A549 (cell line): ENCODE measurements around the gene TCF12. TPM values are rescaled to one million over a fixed set of nuclear protein-coding genes. Genes with fewer than 3 reads are reported as not detected.

ENCODE experiments used
- ATAC-seq, 2 experiments: fragments of 200-7000 bp in 1 of 2; fragments of >200 bp in 1 of 2; cut with Nextera tagmentation in 1 of 2; cut with Tn5 transposase in 1 of 2; 3 replicates each; pipeline versions ENCODE4 v1.8.0 to v1.9.1; 2018 to 2020; ENCODE audit warnings: mild to moderate bottlenecking in 1 of 2, moderate library complexity in 1 of 2
- CTCF ChIA-PET: fragments of 300-600 bp; sonication (Branson Sonifier 250); formaldehyde crosslinking; extraction: SDS; loops from one replicate; lab custom pipeline; 2021; ENCODE audit warnings: antibody characterized with exemption, inconsistent platforms; lab: Yijun Ruan, JAX
- POLR2A ChIA-PET: fragments of 350-600 bp; formaldehyde crosslinking; extraction: SDS; loops from one replicate; lab custom pipeline; 2021; ENCODE audit warnings: antibody characterized with exemption, inconsistent platforms; lab: Yijun Ruan, JAX
- DNase-seq, 2 experiments: peaks; one replicate each; pipeline versions ENCODE4 v3.0.0 to v3.0.0-alpha.2; 2011 to 2016; ENCODE audit warnings: low read depth in 1 of 2, low spot score in 1 of 2
- FAIRE-seq: peaks from 2 replicates; lab custom pipeline; 2011; peaks lifted over from hg19 to GRCh38; lab: Jason Lieb, UNC
- H3K27ac ChIP-seq, 2 experiments: fragments of >200 bp; sonication (Bioruptor Twin); formaldehyde crosslinking; 3 replicates each; pipeline ENCODE4 v1.5.1; 2016 to 2017
- H3K4me1 ChIP-seq: fragments of >200 bp; sonication (Bioruptor Twin); formaldehyde crosslinking; 3 replicates; pipeline ENCODE4 v1.6.1; 2016
- H3K4me2 ChIP-seq: fragments of >200 bp; sonication (Bioruptor Twin); formaldehyde crosslinking; 3 replicates; pipeline ENCODE4 v1.6.1; 2016
- H3K4me3 ChIP-seq: fragments of >200 bp; sonication (Bioruptor Twin); formaldehyde crosslinking; 3 replicates; pipeline ENCODE4 v1.5.1; 2016
- H3K9me3 ChIP-seq: fragments of >200 bp; sonication (Bioruptor Twin); formaldehyde crosslinking; 3 replicates; pipeline ENCODE4 v1.6.1; 2016
- CBX8 ChIP-seq: fragments of 200-600 bp; sonication (generic); IDR thresholded peaks from 2 replicates; pipeline ENCODE4 v1.6.1; 2016
- CEBPB ChIP-seq, 2 experiments: fragments of >200 bp in 1 of 2; sonication (Bioruptor Twin) in 1 of 2; formaldehyde crosslinking in 1 of 2; IDR thresholded peaks; 2 replicates each; pipeline ENCODE4 v1.6.1; 2012 to 2016
- EHMT2 ChIP-seq: fragments of 200-600 bp; sonication (generic); IDR thresholded peaks from 2 replicates; pipeline ENCODE4 v1.6.1; 2016; ENCODE audit warnings: antibody characterized with exemption, low read depth, mild to moderate bottlenecking, moderate library complexity
- ELK1 ChIP-seq: fragments of 150-350 bp; IDR thresholded peaks from 2 replicates; pipeline ENCODE4 v1.6.1; 2014; ENCODE audit warnings: low read depth, mild to moderate bottlenecking, low read length
- EP300 ChIP-seq, 2 experiments: fragments of >200 bp; sonication (Bioruptor Twin); formaldehyde crosslinking; IDR thresholded peaks; 2 replicates in 1 of 2; 3 replicates in 1 of 2; pipeline ENCODE4 v1.6.1; 2016 to 2017
- ESRRA ChIP-seq: fragments of 150-350 bp; IDR thresholded peaks from 2 replicates; pipeline ENCODE4 v1.6.1; 2014; ENCODE audit warnings: mild to moderate bottlenecking, low read length, borderline replicate concordance
- FOSB ChIP-seq: fragments of 250-450 bp; sonication (Bioruptor Pico); IDR thresholded peaks from 2 replicates; pipeline ENCODE4 v1.5.0; 2020; ENCODE audit warnings: mild to moderate bottlenecking, moderate library complexity
- GATA3 ChIP-seq: IDR thresholded peaks from 2 replicates; pipeline ENCODE4 v1.6.1; 2012; ENCODE audit warnings: borderline replicate concordance
- HDAC2 ChIP-seq: fragments of 200-600 bp; sonication (generic); IDR thresholded peaks from 2 replicates; pipeline ENCODE4 v1.6.1; 2016
- HEYL ChIP-seq: fragments of 250-450 bp; sonication (Bioruptor Pico); IDR thresholded peaks from 2 replicates; pipeline ENCODE4 v1.8.0; 2021; ENCODE audit warnings: mild to moderate bottlenecking, moderate library complexity
- HMGXB4 ChIP-seq: fragments of 250-450 bp; sonication (Bioruptor Pico); IDR thresholded peaks from 2 replicates; pipeline ENCODE4 v1.5.0; 2021; ENCODE audit warnings: mild to moderate bottlenecking, moderate library complexity, borderline replicate concordance
- HOXB5 ChIP-seq: fragments of 250-450 bp; sonication (Bioruptor Pico); IDR thresholded peaks from 2 replicates; pipeline ENCODE4 v1.5.0; 2020; ENCODE audit warnings: mild to moderate bottlenecking, moderate library complexity
- JUN ChIP-seq, 2 experiments: fragments of >200 bp; sonication (Bioruptor Twin); formaldehyde crosslinking; IDR thresholded peaks; 2 replicates in 1 of 2; 3 replicates in 1 of 2; pipeline ENCODE4 v1.6.1; 2016 to 2017
- KDM5A ChIP-seq: fragments of 200-600 bp; sonication (generic); IDR thresholded peaks from 2 replicates; pipeline ENCODE4 v1.6.1; 2016; ENCODE audit warnings: antibody characterized with exemption, mild to moderate bottlenecking
- MAFK ChIP-seq: fragments of 450-650 bp; IDR thresholded peaks from 2 replicates; pipeline ENCODE4 v1.6.1; 2014; ENCODE audit not compliant: partially characterized antibody
- MAZ ChIP-seq: fragments of 150-350 bp; IDR thresholded peaks from 2 replicates; pipeline ENCODE4 v1.6.1; 2014; ENCODE audit warnings: antibody characterized with exemption, low read depth, low read length, borderline replicate concordance
- MYC ChIP-seq: IDR thresholded peaks from 2 replicates; pipeline ENCODE4 v1.6.1; 2012; ENCODE audit warnings: mild to moderate bottlenecking, inconsistent platforms, low read length, improper control_type of control experiment, borderline replicate concordance
- NFE2L2 ChIP-seq: fragments of 150-350 bp; conservative IDR thresholded peaks from 2 replicates; pipeline ENCODE4 v1.6.1; 2014; ENCODE audit warnings: low read length
- NR3C1 ChIP-seq: fragments of >200 bp; sonication (Bioruptor Twin); formaldehyde crosslinking; IDR thresholded peaks from 3 replicates; pipeline ENCODE4 v1.6.1; 2017
- PHF8 ChIP-seq: fragments of 200-600 bp; sonication (generic); IDR thresholded peaks from 2 replicates; pipeline ENCODE4 v1.6.1; 2016; ENCODE audit warnings: low read depth, mild to moderate bottlenecking, antibody characterized with exemption, moderate library complexity, borderline replicate concordance
- POLR2A ChIP-seq: IDR thresholded peaks from 2 replicates; pipeline ENCODE4 v1.6.1; 2012; ENCODE audit warnings: mild to moderate bottlenecking, low read length
- RARB ChIP-seq: fragments of 250-450 bp; sonication (Bioruptor Pico); IDR thresholded peaks from 2 replicates; pipeline ENCODE4 v1.8.0; 2021; ENCODE audit warnings: mild to moderate bottlenecking, moderate library complexity
- RCOR1 ChIP-seq: fragments of 150-350 bp; IDR thresholded peaks from 2 replicates; pipeline ENCODE4 v1.6.1; 2014; ENCODE audit warnings: antibody characterized with exemption, low read length, low read depth
- RFX5 ChIP-seq: fragments of 450-650 bp; IDR thresholded peaks from 2 replicates; pipeline ENCODE4 v1.7.1; 2014; ENCODE audit warnings: antibody characterized with exemption, mild to moderate bottlenecking, moderate library complexity
- SREBF2 ChIP-seq: fragments of 450-650 bp; IDR thresholded peaks from 2 replicates; pipeline ENCODE4 v1.6.1; 2014; ENCODE audit warnings: mild to moderate bottlenecking, moderate library complexity
- TFCP2L1 ChIP-seq: fragments of 250-450 bp; sonication (Bioruptor Pico); IDR thresholded peaks from 2 replicates; pipeline ENCODE4 v1.5.0; 2021; ENCODE audit warnings: mild to moderate bottlenecking
- TP53 ChIP-seq: fragments of 250-450 bp; sonication (Bioruptor Pico); IDR thresholded peaks from 2 replicates; pipeline ENCODE4 v1.5.0; 2021; ENCODE audit warnings: mild to moderate bottlenecking, moderate library complexity
- ZC3H11A ChIP-seq: fragments of 450-650 bp; IDR thresholded peaks from 2 replicates; pipeline ENCODE4 v1.6.1; 2014; ENCODE audit warnings: antibody characterized with exemption, mild to moderate bottlenecking
- ZSCAN20 ChIP-seq: fragments of 250-450 bp; sonication (Bioruptor Pico); IDR thresholded peaks from 2 replicates; pipeline ENCODE4 v1.8.0; 2022; ENCODE audit warnings: mild to moderate bottlenecking, moderate library complexity
- WGBS: methylation state at CpG from one replicate; pipeline ENCODE4 v1.1.6; 2017; ENCODE audit errors: missing lambda C conversion rate; 5-methylcytosine and 5-hydroxymethylcytosine counted together
- polyA plus RNA-seq, 4 experiments: library from polyadenylated mRNA; depleted of rRNA in 3 of 4; stranded (reverse); fragments of >200 nt; fragmentation: RNase III in 1 of 4; extraction: RNeasy Plus Mini Kit Qiagen cat#74134 plus additional on column Dnase treatment in 1 of 4; gene quantifications; 2 replicates in 3 of 4; 3 replicates in 1 of 4; pipeline ENCODE4 v1.2.3, GENCODE V29; 2011 to 2017
- TF ChIP-seq, protein P1 (sequence below): fragments of 250-450 bp; sonication (Bioruptor Pico); IDR thresholded peaks from 2 replicates; pipeline ENCODE4 v1.5.0; 2020; ENCODE audit warnings: low read depth, mild to moderate bottlenecking, moderate library complexity
- TF ChIP-seq, protein P2 (sequence below): IDR thresholded peaks from 2 replicates; pipeline ENCODE4 v1.6.1; 2012

The TCF12 gene
- polyA plus RNA-seq, 2 of the 4 experiments (the other 2 are of a cell fraction), result 36.3 to 121 TPM

- 80% methylated on average over 1 of the region's 1 CpG for WGBS
Measured at GRCh38 chr15:57036352-57036751, 117.9 kb downstream of the TCF12 start.

GRCh38 chr15:57037548-57037947, 119.1 kb downstream of the TCF12 start:
- no peak for TF ChIP-seq NFE2L2
- TF ChIP-seq HDAC2, result no peak
- TF ChIP-seq HOXB5 (CRISPR knock-in tag), result no peak
- no peak for TF ChIP-seq RCOR1
- CTCF ChIA-PET, result interaction anchor here (1.1 kb wide), 1 partner anchor 56 kb away, joined by 3 read pairs; no protein-coding TSS in a partner anchor
- DNase-seq (no peak), ATAC-seq (no peak), FAIRE-seq (no peak)
- Histone ChIP-seq H3K27ac (no peak overlapping the region), H3K4me3 (no peak overlapping the region), H3K4me1 (peaks cover 12% of the 10 kb centered on the region), H3K4me2 (no peak overlapping the region), H3K9me3 (no peaks in the 10 kb centered on the region)
- POLR2A ChIA-PET, result no interaction called here
- 94% methylated on average over 5 of the region's 5 CpGs for WGBS

More at GRCh38 chr15:57036352-57036751, 117.9 kb downstream of the TCF12 start:
- no peaks in the 10 kb centered on the region for H3K9me3 ChIP-seq
- H3K4me1 ChIP-seq, result peaks cover 18% of the 10 kb centered on the region
- FAIRE-seq, result no peak
- TF ChIP-seq GATA3 (no peak), POLR2A (no peak), CEBPB (IDR thresholded peaks at IDR 0.05) (no peak), JUN (IDR thresholded peaks at IDR 0.05) (no peak), MYC (no peak), ZC3H11A (no peak), SREBF2 (no peak), ESRRA (no peak)
- TF ChIP-seq, all 56 proteins: peak for 0
- DNase-seq (no peak), ATAC-seq (no peak)
- ChIA-PET CTCF (interaction anchor here (0.7 kb wide), 1 partner anchor 163 kb away, joined by 3 read pairs; no protein-coding TSS in a partner anchor), POLR2A (no interaction called here)
- Histone ChIP-seq H3K27ac (no peak overlapping the region), H3K4me2 (no peak overlapping the region), H3K4me3 (no peak overlapping the region)

DNA sequence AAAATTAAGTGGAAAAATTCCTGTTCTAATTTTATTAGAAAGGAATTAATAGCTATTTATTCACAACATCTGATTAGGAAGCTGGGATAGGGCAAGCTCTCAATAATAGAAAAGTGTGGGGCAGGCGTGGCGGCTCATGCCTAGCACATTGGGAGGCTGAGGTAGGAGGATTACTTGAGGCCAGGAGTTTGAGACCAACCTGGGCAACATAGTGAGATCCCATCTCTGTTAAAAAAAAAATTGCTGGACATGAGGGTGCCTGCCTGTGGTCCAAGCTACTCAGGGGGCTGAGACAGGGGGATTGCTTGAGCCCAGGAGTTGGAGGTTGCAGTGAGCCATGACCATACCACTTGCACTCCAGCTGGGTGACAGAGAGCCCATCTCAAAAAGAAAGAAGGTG, 119.6 kb downstream of the TCF12 start:
- no peak for ATAC-seq
- Histone ChIP-seq H3K4me2 (no peak overlapping the region), H3K4me1 (peaks cover 9% of the 10 kb centered on the region), H3K27ac (no peak overlapping the region), H3K9me3 (no peaks in the 10 kb centered on the region), H3K4me3 (no peak overlapping the region)
- DNase-seq, result no peak
- WGBS, result 100% methylated on average over 2 of the region's 2 CpGs
- ChIA-PET POLR2A (no interaction called here), CTCF (interaction anchor here (0.6 to 1.1 kb wide), 4 partner anchors 12 to 175 kb away, joined by 3 read pairs; no protein-coding TSS in a partner anchor)
- no peak for FAIRE-seq
- no peak for TF ChIP-seq RFX5
- TF ChIP-seq TFCP2L1 (CRISPR knock-in tag), result no peak
- no peak for TF ChIP-seq PHF8
- TF ChIP-seq HEYL, result no peak
- no peak for TF ChIP-seq FOSB (CRISPR knock-in tag)
- TF ChIP-seq EHMT2, result no peak
- no peak for TF ChIP-seq ZSCAN20
- no peak for TF ChIP-seq NR3C1
- TF ChIP-seq ELK1, result no peak
- TF ChIP-seq ESRRA, result no peak
- no peak for TF ChIP-seq TP53 (CRISPR knock-in tag)
- TF ChIP-seq RARB (CRISPR knock-in tag), result no peak
- no peak for TF ChIP-seq CEBPB (IDR thresholded peaks at IDR 0.05)

DNA sequence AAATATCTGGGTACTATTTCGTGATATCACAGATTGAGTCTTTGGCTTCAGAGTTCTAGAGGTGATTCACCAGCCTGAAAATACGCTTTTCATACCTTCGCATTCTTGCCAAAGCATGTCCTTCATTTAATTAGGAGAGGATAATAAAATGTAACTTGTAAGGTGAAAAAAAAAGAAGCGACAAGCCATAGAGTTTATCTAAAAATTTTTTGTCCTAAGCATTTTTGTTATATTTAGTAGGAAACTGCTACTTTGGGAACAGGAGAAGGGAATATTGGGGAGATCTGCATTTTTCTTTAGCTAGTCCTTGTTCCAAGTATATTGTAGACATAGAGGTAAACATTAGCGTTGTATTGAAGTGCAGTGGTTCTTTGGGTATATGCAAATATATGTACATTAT, 120.1 kb downstream of the TCF12 start:
- DNase-seq, result no peak
- Histone ChIP-seq H3K4me2 (no peak overlapping the region), H3K4me3 (no peak overlapping the region), H3K27ac (no peak overlapping the region), H3K9me3 (no peaks in the 10 kb centered on the region), H3K4me1 (peaks cover 5% of the 10 kb centered on the region; the same call in 2 of the 3 replicates)
- WGBS, result 92% methylated on average over 5 of the region's 5 CpGs
- ATAC-seq, result no peak
- CTCF ChIA-PET, result interaction anchor here (0.6 to 1.3 kb wide), 5 partner anchors 12 to 174 kb away, joined by 3 read pairs; no protein-coding TSS in a partner anchor
- FAIRE-seq, result no peak
- POLR2A ChIA-PET, result no interaction called here
- no peak for TF ChIP-seq EP300 (IDR thresholded peaks at IDR 0.05)
- no peak for TF ChIP-seq CBX8
- no peak for TF ChIP-seq HMGXB4
- TF ChIP-seq, protein P1, sequence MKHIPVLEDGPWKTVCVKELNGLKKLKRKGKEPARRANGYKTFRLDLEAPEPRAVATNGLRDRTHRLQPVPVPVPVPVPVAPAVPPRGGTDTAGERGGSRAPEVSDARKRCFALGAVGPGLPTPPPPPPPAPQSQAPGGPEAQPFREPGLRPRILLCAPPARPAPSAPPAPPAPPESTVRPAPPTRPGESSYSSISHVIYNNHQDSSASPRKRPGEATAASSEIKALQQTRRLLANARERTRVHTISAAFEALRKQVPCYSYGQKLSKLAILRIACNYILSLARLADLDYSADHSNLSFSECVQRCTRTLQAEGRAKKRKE, result no peak
- TF ChIP-seq KDM5A, result no peak
- TF ChIP-seq, protein P2, sequence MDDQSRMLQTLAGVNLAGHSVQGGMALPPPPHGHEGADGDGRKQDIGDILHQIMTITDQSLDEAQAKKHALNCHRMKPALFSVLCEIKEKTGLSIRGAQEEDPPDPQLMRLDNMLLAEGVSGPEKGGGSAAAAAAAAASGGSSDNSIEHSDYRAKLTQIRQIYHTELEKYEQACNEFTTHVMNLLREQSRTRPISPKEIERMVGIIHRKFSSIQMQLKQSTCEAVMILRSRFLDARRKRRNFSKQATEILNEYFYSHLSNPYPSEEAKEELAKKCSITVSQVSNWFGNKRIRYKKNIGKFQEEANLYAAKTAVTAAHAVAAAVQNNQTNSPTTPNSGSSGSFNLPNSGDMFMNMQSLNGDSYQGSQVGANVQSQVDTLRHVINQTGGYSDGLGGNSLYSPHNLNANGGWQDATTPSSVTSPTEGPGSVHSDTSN, result no peak
- TF ChIP-seq ZSCAN20, result no peak
- TF ChIP-seq MAFK, result no peak
- TF ChIP-seq MAZ, result no peak
